HG02973 (cell line): ENCODE measurements around the gene DNAJC8.

Experiments used
- ATAC-seq: cut with Tn5 transposase; IDR thresholded peaks from one replicate; pipeline ENCODE4 v1.9.1; 2021; ENCODE audit warnings: moderate library complexity; ENCODE audit not compliant: unreplicated experiment

The DNAJC8 gene

DNA sequence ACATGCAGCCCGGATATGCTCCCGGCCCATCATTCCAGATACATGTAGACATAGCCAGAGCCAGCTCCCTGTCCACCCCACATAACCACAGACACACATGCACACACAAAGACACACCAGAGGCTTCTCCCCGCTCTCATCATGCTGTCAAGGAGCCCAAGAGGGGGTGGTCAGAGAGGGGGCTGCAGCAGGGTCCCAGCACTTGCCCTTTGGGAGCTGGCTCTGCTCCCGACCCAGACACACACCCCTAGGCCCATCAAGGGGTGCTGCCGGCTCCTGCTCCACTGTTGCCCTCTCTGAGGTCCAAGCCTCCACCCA lies 58.9 kb downstream of the DNAJC8 start:
- no peak for ATAC-seq

DNA sequence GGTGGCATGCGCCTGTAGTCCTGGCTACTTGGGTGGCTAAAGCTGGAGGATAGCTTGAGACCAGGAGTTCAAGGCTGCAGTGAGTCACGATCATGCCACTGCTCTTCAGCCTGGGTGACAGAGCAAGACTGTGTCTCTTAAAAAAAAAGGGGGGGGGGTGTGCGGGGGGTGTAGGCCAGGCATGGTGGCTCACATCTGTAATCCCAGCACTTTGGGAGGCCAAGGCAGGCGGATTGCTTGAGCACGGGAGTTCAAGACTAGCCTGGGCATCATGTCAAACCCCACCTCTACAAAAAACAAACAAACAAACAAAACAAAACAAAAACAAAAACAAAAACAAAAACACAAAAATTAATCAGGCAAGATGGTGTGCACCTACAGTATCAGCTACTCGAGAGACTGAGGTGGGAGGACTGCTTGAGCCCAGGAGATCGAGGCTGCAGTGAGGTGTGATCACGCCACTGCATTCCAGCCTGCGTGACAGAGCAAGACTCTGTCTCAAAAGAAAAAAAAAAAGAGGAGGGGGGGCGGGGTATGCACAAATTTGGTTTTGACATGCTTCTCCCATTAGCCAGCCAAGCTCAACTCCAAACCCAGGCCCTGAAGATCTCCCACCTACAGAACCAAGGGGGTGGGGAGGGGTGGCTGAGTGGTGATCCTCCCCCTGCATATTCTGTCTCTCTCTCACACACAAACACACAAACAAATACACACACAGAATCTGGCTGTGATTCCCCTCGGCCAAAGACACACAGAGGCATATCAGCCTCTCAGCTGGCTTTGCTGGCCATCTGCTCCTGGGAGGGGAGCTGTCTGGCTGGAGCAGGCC lies 59.5 kb downstream of the DNAJC8 start:
- ATAC-seq: no peak

GRCh38 chr1:28172713-28173150 lies 60.1 kb downstream of the DNAJC8 start:
- ATAC-seq: peak; percentile 46

GRCh38 chr1:28171246-28171645 lies 61.6 kb downstream of the DNAJC8 start:
- no peak for ATAC-seq

- no peak for ATAC-seq
Measured at GRCh38 chr1:28170001-28170596, 62.7 kb downstream of the DNAJC8 start.

- no peak for ATAC-seq
Measured at GRCh38 chr1:28163496-28164161, 69.2 kb downstream of the DNAJC8 start.

GRCh38 chr1:28162151-28162550 lies 70.7 kb downstream of the DNAJC8 start:
- no peak for ATAC-seq

GRCh38 chr1:28161751-28162150 lies 71.1 kb downstream of the DNAJC8 start:
- ATAC-seq: no peak

DNA sequence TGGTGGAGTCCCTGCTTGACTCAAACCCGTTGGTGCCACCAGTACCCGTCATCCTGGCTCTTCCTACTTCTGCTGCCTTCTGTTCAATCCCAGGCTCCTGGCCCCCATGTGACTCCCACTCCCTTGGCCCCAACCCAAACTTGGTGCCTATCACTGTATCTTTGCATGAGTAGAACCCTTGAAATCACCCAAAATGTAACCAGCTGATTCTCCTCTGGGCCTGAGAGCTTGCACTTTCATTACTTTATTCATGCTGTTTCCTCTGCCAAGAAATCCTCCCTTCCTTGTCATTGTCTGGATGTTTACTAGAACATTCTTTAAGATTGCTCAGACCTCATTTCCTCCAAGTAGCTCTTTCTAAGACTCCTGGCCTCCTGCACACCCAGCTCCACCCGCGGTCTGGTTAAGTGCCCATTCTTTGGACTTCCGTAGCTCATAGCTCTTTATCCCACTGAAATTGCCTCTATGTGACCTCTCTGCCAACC lies 72.0 kb downstream of the DNAJC8 start:
- no peak for ATAC-seq

DNA sequence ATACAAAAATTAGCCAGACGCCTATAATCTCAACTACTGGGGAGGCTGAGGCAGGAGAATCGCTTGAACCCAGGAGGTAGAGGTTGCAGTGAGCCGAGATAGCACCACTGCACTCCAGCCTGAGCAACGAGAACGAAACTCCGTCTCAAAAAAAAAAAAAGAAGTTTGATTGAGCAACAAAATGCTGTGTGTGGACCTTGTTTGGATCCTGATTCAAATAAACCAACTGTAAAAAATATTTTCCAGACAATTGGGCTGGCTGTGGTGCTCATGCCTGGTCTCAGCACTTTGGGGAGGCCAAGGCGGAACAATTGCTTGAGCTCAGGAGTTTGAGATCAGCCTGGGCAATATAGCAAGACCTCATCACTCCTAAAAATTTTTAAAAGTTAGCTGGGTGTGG lies 73.1 kb downstream of the DNAJC8 start:
- no peak for ATAC-seq

GRCh38 chr1:28159243-28159642 lies 73.6 kb downstream of the DNAJC8 start:
- no peak for ATAC-seq

GRCh38 chr1:28157894-28158293 lies 74.9 kb downstream of the DNAJC8 start:
- no peak for ATAC-seq

DNA sequence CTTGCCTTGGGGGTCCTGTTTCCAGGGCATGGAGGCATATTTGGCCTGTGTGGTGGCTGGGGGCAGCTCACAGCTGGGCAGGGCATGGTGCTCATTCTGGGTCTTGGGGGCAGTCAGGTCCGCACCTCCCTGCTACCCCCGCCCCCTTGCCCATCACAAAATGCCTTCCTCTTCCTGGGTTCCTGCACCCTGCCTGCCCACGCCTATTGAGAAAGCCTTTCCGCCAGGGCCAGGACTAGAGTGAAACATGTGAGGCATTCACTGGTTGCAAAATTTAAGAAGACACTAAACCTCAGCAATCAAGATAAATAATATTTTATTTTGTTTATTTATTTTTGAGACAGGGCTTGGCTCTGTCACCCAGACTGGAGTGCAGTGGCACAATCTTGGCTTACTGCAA lies 76.0 kb downstream of the DNAJC8 start:
- ATAC-seq: no peak

DNA sequence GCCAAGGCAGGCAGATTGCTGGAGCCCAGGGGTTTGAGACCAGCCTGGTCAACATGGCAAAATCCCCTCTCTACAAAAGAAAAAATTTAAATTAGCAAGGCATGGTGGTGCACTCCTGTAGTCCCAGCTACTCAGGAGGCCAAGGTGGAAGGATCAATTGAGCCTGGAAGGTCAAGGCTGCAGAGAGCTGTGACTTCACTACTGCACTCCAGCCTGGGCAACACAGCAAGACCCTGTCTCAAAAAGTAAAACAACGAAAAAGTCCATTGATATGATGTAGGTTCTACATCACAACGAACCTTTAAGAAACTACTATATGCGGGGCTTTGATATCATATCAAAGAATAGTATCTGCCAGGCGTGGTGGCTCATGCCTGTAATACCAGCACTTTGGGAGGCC lies 77.2 kb downstream of the DNAJC8 start:
- ATAC-seq: no peak

DNA sequence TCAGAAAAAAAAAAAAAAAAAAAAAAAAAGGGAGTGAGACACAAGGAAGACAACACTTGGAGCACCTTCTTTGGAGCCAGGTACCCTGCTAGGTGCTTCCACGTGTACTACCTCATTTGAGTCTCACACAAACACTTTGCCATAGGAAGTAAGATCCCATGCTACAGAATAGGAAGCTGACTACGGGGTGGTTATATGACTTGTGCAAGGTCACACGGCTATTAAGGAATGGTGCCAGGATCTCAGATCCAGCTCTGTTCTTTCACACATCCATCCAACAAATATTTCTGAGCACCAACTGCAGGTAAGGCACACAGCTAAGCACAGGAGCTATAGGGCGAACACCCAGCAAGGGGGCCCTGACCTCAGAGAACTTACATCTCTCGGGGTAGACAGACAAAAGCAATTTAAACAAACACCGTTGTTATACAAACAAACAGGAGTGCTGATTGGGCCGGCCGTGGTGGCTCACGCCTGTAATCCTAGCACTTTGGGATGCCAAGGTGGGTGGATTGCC lies 78.7 kb downstream of the DNAJC8 start:
- no peak for ATAC-seq
